GM21528 (cell line): ENCODE data around the gene ANO7.

ENCODE experiments used
- ATAC-seq: cut with Tn5 transposase; IDR thresholded peaks from one replicate; pipeline ENCODE4 v1.9.1; 2021; ENCODE audit warnings: mild to moderate bottlenecking, moderate library complexity; ENCODE audit not compliant: unreplicated experiment, low FRiP score

ANO7 gene

GRCh38 chr2:241226723-241227572, 38.5 kb downstream of the ANO7 start:
- no peak for ATAC-seq

- no peak for ATAC-seq
Observed at GRCh38 chr2:241227594-241227993, 39.1 kb downstream of the ANO7 start.

DNA sequence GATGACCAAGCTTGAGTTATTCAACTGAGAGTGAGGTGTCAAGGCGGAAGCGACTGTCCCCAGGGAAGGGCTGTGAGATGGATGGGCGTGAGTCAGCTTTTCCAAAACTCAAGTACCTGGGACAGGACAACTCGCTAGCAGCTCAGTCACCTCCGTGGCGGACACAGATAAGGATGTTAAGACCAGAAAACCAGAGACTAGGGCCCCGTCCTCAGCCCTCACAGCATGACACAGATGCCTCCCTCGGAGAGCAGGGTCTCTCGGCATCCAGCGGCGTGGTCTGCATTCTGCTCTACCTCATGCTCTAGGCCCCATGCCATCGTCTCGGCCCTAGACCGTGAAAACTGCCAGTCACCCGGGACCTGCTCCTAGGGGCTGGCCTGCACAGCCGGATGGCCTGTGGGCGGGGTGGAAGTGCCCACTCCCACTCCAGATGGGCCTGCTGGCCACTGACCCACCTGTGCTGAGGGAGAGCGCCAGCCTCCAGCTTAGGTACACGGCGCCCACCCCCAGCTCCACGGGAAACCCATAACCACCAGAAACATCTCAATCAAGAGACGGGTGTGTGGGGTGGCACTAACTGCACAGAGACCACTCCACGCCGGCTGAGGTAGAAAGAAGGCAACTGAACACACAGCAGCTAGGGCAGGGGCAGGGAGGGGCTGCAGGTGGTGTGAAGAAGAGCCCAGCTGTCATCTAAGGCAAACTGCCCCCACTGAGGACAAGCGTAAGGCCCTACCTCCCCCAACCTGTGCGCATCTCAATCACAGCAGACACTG, 39.8 kb downstream of the ANO7 start:
- no peak for ATAC-seq

DNA sequence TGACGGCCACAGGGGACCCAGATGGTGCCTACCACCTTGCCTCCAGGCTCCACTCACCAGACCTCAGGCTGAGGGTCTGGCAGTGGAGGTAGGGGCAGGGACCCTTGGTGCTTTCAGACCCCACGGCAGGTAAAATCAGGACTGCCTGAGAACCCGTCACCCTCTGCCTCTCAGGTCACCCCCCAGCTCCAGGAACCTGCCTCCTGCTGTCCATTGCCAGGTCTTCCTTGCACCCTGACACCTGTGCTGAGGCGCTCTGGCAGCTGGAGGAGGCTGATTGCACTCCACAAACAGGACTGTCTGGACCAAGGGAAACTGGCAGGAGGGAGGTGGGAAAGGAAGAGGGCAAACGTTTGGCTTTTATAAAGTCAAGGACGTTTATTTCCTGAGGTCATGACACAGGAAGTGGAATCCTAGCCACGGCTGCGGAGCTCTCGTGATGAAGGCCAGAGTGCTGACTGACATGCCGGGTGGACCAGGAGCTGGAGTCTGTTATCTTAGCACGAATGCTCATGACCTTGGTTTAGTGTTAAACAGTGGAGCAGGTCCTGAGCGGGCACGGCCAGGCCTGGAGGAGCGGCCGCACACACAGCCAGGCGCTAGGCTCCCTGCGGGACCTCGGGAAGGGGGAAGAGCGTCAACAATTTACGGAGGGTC, 40.5 kb downstream of the ANO7 start:
- ATAC-seq: no peak

DNA sequence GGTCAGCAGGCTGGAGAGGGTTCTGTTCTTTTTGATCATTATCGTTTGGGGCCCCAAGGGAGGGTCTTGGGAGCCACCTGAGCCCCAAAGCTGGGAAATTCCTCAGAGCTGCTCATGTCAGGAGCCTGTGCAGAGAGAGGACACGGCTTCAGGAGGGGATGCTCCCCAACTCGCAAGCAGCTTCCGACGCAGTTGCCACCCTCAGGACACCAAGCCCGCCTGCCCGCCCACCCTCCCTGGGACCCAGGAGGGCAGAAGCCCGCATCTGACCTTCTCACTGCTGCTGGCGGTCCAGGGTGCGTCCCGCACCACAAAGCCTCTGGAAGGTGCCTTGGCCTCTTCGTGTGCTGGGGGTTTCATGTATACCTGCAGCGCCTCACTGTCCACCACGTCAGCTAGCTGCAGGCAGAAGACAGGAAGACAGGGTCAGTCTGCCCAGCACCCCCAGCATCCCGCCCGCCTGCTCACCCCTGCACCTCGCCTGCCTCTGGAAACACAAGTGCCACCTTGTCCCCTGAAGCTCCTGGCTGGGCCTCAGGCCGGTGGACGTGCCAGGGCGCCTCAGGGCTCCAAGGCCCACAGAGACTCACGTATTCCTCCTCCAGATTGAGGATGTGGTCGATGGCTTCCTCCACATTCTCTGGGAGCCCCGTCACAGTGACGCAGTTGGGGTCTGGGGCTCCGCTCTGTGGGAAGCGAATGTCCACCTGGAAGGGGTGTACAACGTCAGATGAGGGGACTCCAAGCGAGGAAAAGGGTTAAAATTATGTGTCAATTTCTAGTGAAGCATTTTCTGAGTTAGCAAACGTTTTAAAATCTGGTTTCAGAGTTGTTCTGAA, 41.3 kb downstream of the ANO7 start:
- ATAC-seq: no peak

DNA sequence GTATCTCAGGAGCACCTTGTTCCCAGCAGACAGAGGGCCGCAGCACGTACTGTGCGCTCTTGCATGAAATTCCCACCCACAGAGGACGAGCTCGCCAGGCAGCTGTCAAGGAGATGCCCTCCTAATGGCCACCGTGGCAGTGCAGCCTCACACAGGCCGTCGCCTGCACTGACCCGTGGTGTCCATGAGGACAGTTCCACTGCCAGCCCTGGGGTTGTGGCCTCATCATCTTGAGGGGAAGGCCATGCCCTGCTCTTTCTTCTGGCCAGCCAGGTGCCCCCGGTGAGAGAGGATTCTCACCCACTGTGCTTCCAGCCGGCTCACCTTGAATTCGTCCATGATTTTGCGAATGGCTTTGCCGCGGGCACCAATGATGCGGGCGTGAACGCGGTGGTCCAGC, 42.0 kb downstream of the ANO7 start:
- ATAC-seq: no peak

- ATAC-seq: no peak
Observed at GRCh38 chr2:241232736-241233575, 44.5 kb downstream of the ANO7 start.

DNA sequence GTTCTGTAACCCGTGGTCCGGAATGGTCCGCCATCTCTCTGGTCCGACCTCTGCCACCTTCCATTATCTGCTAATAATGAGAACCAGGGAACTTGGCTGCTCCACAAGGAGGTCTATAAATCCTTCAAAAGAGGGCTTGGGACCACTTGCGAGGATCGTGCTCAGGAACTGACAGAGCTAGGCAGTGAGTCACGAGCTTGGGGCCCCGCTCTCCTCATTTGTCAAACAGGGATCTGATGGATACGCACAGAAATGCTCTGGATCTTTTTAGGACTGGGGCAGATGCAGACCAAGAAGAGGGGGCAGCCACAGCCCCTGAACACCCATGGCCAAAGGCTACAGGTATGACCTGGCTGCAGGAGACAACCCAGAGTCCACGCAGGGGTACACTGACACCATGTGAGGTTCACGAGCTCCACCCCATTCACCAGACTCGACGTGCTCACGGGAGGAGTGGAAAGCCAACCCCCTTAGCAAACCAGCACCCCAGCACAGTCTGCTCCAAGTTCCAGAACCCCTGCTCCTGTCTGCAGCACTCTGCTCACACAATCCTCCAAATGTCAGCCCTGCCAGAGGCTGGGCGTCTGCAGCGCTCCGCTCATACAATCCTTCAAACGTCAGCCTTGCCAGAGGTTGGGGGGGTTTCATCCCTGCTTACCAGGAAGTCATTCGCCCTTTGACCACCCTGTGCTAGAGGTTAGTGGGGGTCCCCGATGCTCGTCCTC, 45.8 kb downstream of the ANO7 start:
- ATAC-seq: no peak

- ATAC-seq: no peak
Observed at GRCh38 chr2:241234962-241235740, 46.7 kb downstream of the ANO7 start.

- ATAC-seq: no peak
Observed at GRCh38 chr2:241235859-241236593, 47.5 kb downstream of the ANO7 start.

GRCh38 chr2:241237047-241237446, 48.6 kb downstream of the ANO7 start:
- no peak for ATAC-seq

- no peak for ATAC-seq
Observed at GRCh38 chr2:241237949-241238371, 49.5 kb downstream of the ANO7 start.

DNA sequence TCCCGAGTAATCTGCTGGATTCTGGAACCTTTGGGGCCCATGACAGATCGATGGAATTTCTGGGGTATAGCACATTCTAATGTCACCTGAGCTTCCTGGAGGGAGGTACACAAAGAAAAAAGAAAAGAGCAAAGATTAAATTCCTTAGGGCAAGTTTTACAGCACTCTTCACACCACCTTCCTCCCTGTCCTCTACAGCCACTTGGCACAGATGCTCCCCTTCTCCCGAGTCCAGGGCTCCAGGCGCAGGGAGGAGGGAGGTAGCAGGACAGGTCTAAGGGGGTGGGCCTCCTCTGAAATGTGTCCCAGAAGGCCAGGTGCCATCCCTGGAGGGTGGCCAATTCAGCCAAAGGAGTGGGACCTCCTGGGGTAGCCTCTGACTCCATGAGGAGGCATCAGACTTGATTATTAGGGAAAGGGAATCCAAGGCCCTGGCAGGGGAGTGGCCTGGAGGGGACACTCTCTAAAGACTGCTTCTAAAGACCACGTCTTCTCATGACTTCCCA, 50.3 kb downstream of the ANO7 start:
- ATAC-seq: no peak

DNA sequence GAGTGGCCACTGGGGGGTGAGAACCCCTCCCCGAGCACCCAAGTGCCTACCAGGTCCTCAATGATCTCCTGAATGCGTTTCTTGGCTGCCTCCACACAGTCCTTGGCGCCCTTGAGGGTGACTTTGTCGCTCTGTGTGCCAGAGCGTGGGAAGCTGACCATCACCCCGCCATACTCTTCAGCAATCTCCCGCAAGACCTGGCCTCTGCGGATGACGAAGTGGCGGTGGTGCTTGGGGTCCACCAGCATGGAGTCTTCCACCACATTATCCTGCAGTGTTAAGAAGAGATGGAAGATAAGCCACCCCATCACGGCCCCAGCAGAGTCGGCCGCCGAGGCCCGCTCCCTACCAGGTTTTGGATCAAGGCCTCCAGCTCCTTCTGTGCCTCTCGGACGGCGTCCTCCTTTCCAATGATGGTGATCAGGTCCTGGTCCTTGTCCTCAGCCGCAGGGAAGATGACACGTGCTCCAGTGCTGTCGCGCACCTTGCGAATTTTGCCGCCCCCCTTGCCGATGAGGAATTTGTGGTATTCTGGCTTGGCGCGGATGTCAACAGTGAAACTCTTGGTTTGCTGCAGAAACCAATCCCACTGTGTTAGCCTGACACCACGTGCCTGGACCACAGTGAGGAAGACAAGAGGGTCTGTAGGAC, 51.2 kb downstream of the ANO7 start:
- ATAC-seq: no peak

GRCh38 chr2:241240320-241241004, 52.0 kb downstream of the ANO7 start:
- ATAC-seq: no peak

- ATAC-seq: no peak
Observed at GRCh38 chr2:241241669-241242068, 53.2 kb downstream of the ANO7 start.
